DOHH2 (cell line): Measurements from ENCODE around the gene PEX6.

Experiments used
- CTCF ChIP-seq: fragments of 200-600 bp; sonication (generic); IDR thresholded peaks from one replicate; pipeline ENCODE4 v1.5.1; 2014; ENCODE audit warnings: antibody characterized with exemption, mild to moderate bottlenecking, low read depth, low read length; ENCODE audit not compliant: poor library complexity, severe bottlenecking
- EZH2phosphoT487 ChIP-seq: fragments of 200-600 bp; sonication (generic); IDR thresholded peaks from 2 replicates; pipeline ENCODE4 v1.6.1; 2017; ENCODE audit warnings: borderline replicate concordance, mild to moderate bottlenecking, antibody characterized with exemption, low read length, moderate library complexity, mixed read lengths

- TF ChIP-seq CTCF (no peak), EZH2phosphoT487 (no peak)
Measured at GRCh38 chr6:43024436-43024835, 45.5 kb upstream of the PEX6 start.
